ENCODE measurements around the gene VARS2.

Gene VARS2

GRCh38 chr6:30891816-30892538 is 22.1 kb upstream of the VARS2 start:
- DNase-seq, result no peak
- no peaks in the 10 kb centered on the region for H3K27me3 ChIP-seq (ENCODE audit: insufficient read depth, low read depth, severe bottlenecking)
- no peak overlapping the region for H3K4me3 ChIP-seq (ENCODE audit: low read depth, low read length)
- H3K27ac ChIP-seq, result no peak overlapping the region
- H3K36me3 ChIP-seq, result peaks cover 85% of the 10 kb centered on the region
- no peak for TF ChIP-seq CTCF (IDR thresholded peaks at IDR 0.05; ENCODE audit: low read depth, low read length)
- H3K9me3 ChIP-seq (ENCODE audit: severe bottlenecking), result no peaks in the 10 kb centered on the region

- peak; percentile 31 for TF ChIP-seq CTCF (IDR thresholded peaks at IDR 0.05; ENCODE audit: low read depth, low read length)
- Histone ChIP-seq H3K4me3 (ENCODE audit: low read depth, low read length) (no peak overlapping the region), H3K36me3 (peaks cover 94% of the 10 kb centered on the region), H3K9me3 (ENCODE audit: severe bottlenecking) (no peaks in the 10 kb centered on the region), H3K27me3 (ENCODE audit: insufficient read depth, low read depth, severe bottlenecking) (no peaks in the 10 kb centered on the region), H3K27ac (no peak overlapping the region)
- no peak for DNase-seq
Observed at GRCh38 chr6:30893001-30893591, 20.9 kb upstream of the VARS2 start.

- Histone ChIP-seq H3K27ac (no peak overlapping the region), H3K27me3 (ENCODE audit: insufficient read depth, low read depth, severe bottlenecking) (no peaks in the 10 kb centered on the region), H3K4me3 (ENCODE audit: low read depth, low read length) (no peak overlapping the region), H3K36me3 (peaks cover 98% of the 10 kb centered on the region), H3K9me3 (ENCODE audit: severe bottlenecking) (no peaks in the 10 kb centered on the region)
- no peak for DNase-seq
- TF ChIP-seq CTCF (IDR thresholded peaks at IDR 0.05; ENCODE audit: low read depth, low read length), result no peak
Observed at GRCh38 chr6:30893666-30894065, 20.4 kb upstream of the VARS2 start.

- Histone ChIP-seq H3K4me3 (ENCODE audit: low read depth, low read length) (no peak overlapping the region), H3K27ac (no peak overlapping the region), H3K27me3 (ENCODE audit: insufficient read depth, low read depth, severe bottlenecking) (no peaks in the 10 kb centered on the region), H3K36me3 (peaks cover 98% of the 10 kb centered on the region), H3K9me3 (ENCODE audit: severe bottlenecking) (no peaks in the 10 kb centered on the region)
- no peak for TF ChIP-seq CTCF (IDR thresholded peaks at IDR 0.05; ENCODE audit: low read depth, low read length)
- DNase-seq, result no peak
Observed at GRCh38 chr6:30894381-30894780, 19.7 kb upstream of the VARS2 start.

- TF ChIP-seq CTCF (IDR thresholded peaks at IDR 0.05; ENCODE audit: low read depth, low read length), result no peak
- Histone ChIP-seq H3K27ac (no peak overlapping the region), H3K27me3 (ENCODE audit: insufficient read depth, low read depth, severe bottlenecking) (no peaks in the 10 kb centered on the region), H3K36me3 (peaks cover 98% of the 10 kb centered on the region), H3K9me3 (ENCODE audit: severe bottlenecking) (no peaks in the 10 kb centered on the region), H3K4me3 (ENCODE audit: low read depth, low read length) (no peak overlapping the region)
- no peak for DNase-seq
Observed at GRCh38 chr6:30894935-30895334, 19.1 kb upstream of the VARS2 start.

All from WERI-Rb-1 (cell line).